Adrenal gland (tissue), 12 donors: ENCODE results near the gene SPPL2C. TPM values are rescaled to one million over a fixed set of nuclear protein-coding genes. Genes with fewer than 3 reads are reported as not detected.

Experiments used
- DNase-seq, 7 donors: peaks; one replicate each; pipeline ENCODE4 v3.0.0-alpha.2; 2019 to 2020
- H3K27ac ChIP-seq, 5 donors: fragments of 200-600 bp; sonication (generic) in 4 of 5; 1 replicate in 3 of 5; 2 replicates in 2 of 5; pipeline versions ENCODE4 v1.5.1 to v1.8.0; 2016 to 2020; ENCODE audit warnings: mild to moderate bottlenecking in 1 of 5
- H3K27me3 ChIP-seq: fragments of 200-600 bp; 2 replicates; pipeline ENCODE4 v1.8.0; 2021
- H3K36me3 ChIP-seq, 2 donors: fragments of 200-600 bp; replicated peaks in 1 of 2; 1 replicate in 1 of 2; 2 replicates in 1 of 2; pipeline versions ENCODE4 v1.5.1 to v1.8.0; 2018 to 2022
- H3K4me1 ChIP-seq, 2 donors: fragments of 200-600 bp; replicated peaks in 1 of 2; 1 replicate in 1 of 2; 2 replicates in 1 of 2; pipeline versions ENCODE4 v1.5.1 to v1.8.0; 2018 to 2021
- H3K4me3 ChIP-seq, 4 donors: fragments of 200-600 bp; sonication (generic) in 3 of 4; one replicate each; pipeline ENCODE4 v1.5.1; 2016 to 2018
- H3K9me3 ChIP-seq, 3 donors: fragments of 200-600 bp; sonication (generic) in 1 of 3; replicated peaks in 1 of 3; 1 replicate in 2 of 3; 2 replicates in 1 of 3; pipeline versions ENCODE4 v1.5.1 to v1.8.0; 2016 to 2021
- CTCF ChIP-seq, 6 experiments: fragments of 450-650 bp in 4 of 6; fragments of 200-600 bp in 2 of 6; sonication (generic) in 1 of 6; IDR thresholded peaks; 1 replicate in 5 of 6; 2 replicates in 1 of 6; pipeline versions ENCODE4 v1.5.1 to v1.8.0; 2016 to 2021; ENCODE audit warnings: antibody characterized with exemption in 6 of 6, mild to moderate bottlenecking in 2 of 6, moderate library complexity in 1 of 6
- POLR2A ChIP-seq, 2 donors: fragments of 450-650 bp; IDR thresholded peaks; one replicate each; pipeline ENCODE4 v1.6.1; 2017; ENCODE audit warnings: antibody characterized with exemption in 2 of 2, mild to moderate bottlenecking in 2 of 2, moderate library complexity in 1 of 2
- WGBS, 4 donors: extraction: QIAGEN DNeasy Blood & Tissue Kit in 2 of 4; methylation state at CpG; one replicate each; pipeline versions ENCODE4 v1.1.5 to v1.1.7; 2013 to 2017; 5-methylcytosine and 5-hydroxymethylcytosine counted together
- intact Hi-C, 2 donors: fragments of 100-400 bp; cut with DNase I; formaldehyde crosslinking; loops; one replicate each; pipeline versions ENCODE4 v1.14.1 to v1.15.0; 2022 to 2023
- polyA plus RNA-seq, 3 donors: library from polyadenylated mRNA; stranded (reverse); fragments of 200-250 nt in 2 of 3; fragments of 350-450 nt in 1 of 3; fragmentation: Illumina TruSeq in 1 of 3; extraction: RNeasy Lipid Tissue Mini Kit (QIAGEN cat#74804) in 1 of 3; gene quantifications; one replicate each; pipeline ENCODE4 v1.2.3, GENCODE V29; 2013 to 2014
- total RNA-seq, 9 donors: library from RNA; depleted of rRNA in 4 of 9; stranded (reverse); fragments of >200 nt in 4 of 9; fragments of 120-200 nt in 1 of 9; fragmentation: NEBNext Ultra II Directional in 1 of 9; extraction: Animal tissue kit (Norgen Biotek cat#: 25700) in 1 of 9; gene quantifications; one replicate each; pipeline versions ENCODE4 v1.1.0 to v1.2.4, GENCODE V29; 2013 to 2023
- donor health status: healthy with polysubstance abuse.
- donor health status: Bipolar disorder and iron deficiency.
- donor health status: DM: yes; HTN: yes; CAD: no.
- donor health status: DM: no; HTN: no; CAD: no.
- donor health status: DM: no; HTN: no; CAD: no.
- donor health status: DM: yes; HTN: yes; CAD: no.

SPPL2C gene
- total and polyA plus RNA-seq, 12 donors, result not detected

- Histone ChIP-seq H3K9me3 (no peaks in the 10 kb centered on the region), H3K27ac (no peak overlapping the region), H3K36me3 (no peaks in the 10 kb centered on the region), H3K27me3 (no peaks in the 10 kb centered on the region), H3K4me1 (no peaks in the 10 kb centered on the region), H3K4me3 (no peak overlapping the region)
- no peak for TF ChIP-seq CTCF (IDR thresholded peaks at IDR 0.05)
- TF ChIP-seq POLR2A (IDR thresholded peaks at IDR 0.05), result no peak
- 80 to 100% (median 89%) methylated on average over 4 of the region's 4 CpGs for WGBS, 4 donors
- intact Hi-C loops, result loop anchor here in 1 of 2 donors (10.0 kb wide), 2 partner anchors 445 to 615 kb away; partner anchors contain the start of gene FMNL1
- no peak for DNase-seq
Observed at GRCh38 chr17:45839442-45839841, 5.2 kb upstream of the SPPL2C start.

- intact Hi-C loops, result no loop called here
- 76 to 81% (median 78%) methylated on average over 9 of the region's 9 CpGs for WGBS, 4 donors
- H3K9me3 ChIP-seq, result no peaks in the 10 kb centered on the region
Observed at GRCh38 chr17:45841186-45841585, 3.5 kb upstream of the SPPL2C start.

GRCh38 chr17:45841883-45842525 lies 2.7 kb upstream of the SPPL2C start:
- TF ChIP-seq POLR2A (IDR thresholded peaks at IDR 0.05), result no peak
- Histone ChIP-seq H3K9me3 (no peaks in the 10 kb centered on the region), H3K36me3 (no peaks in the 10 kb centered on the region), H3K27ac (no peak overlapping the region), H3K27me3 (no peaks in the 10 kb centered on the region), H3K4me3 (no peak overlapping the region), H3K4me1 (no peaks in the 10 kb centered on the region)
- intact Hi-C loops, result no loop called here
- DNase-seq, result no peak
- 54 to 61% (median 56%) methylated on average over 7 of the region's 7 CpGs for WGBS, 4 donors

More at GRCh38 chr17:45841186-45841585, 3.5 kb upstream of the SPPL2C start:
- DNase-seq, result no peak
- no peak overlapping the region for H3K27ac ChIP-seq
- H3K36me3 ChIP-seq, result no peaks in the 10 kb centered on the region
- H3K4me1 ChIP-seq, result no peaks in the 10 kb centered on the region
- no peak overlapping the region for H3K4me3 ChIP-seq
- no peak for TF ChIP-seq CTCF (IDR thresholded peaks at IDR 0.05)
- TF ChIP-seq POLR2A (IDR thresholded peaks at IDR 0.05), result no peak
- no peaks in the 10 kb centered on the region for H3K27me3 ChIP-seq

GRCh38 chr17:45843722-45844121 lies 959 bp upstream of the SPPL2C start:
- Histone ChIP-seq H3K27me3 (no peaks in the 10 kb centered on the region), H3K36me3 (no peaks in the 10 kb centered on the region), H3K9me3 (no peaks in the 10 kb centered on the region), H3K4me3 (no peak overlapping the region), H3K4me1 (no peaks in the 10 kb centered on the region), H3K27ac (no peak overlapping the region)
- intact Hi-C loops, result no loop called here
- no peak for DNase-seq
- no peak for TF ChIP-seq CTCF (IDR thresholded peaks at IDR 0.05)
- TF ChIP-seq POLR2A (IDR thresholded peaks at IDR 0.05), result no peak
- WGBS, 4 donors, result 87 to 89% (median 88%) methylated on average over 3 to 4 of the region's 4 CpGs
